Stomach (tissue), 4 donors: ENCODE measurements around the gene FRY.

Experiments used
- CTCF ChIP-seq, 7 experiments: fragments of 450-650 bp in 4 of 7; fragments of 200-600 bp in 3 of 7; sonication (generic) in 3 of 7; IDR thresholded peaks; one replicate each; pipeline ENCODE4 v1.5.1; 2016 to 2019; ENCODE audit warnings: antibody characterized with exemption in 7 of 7, control low read depth in 2 of 7, mild to moderate bottlenecking in 1 of 7
- EP300 ChIP-seq: sonication (generic); formaldehyde crosslinking; IDR thresholded peaks from one replicate; pipeline ENCODE4 v1.6.1; 2017; ENCODE audit warnings: antibody characterized with exemption
- POLR2A ChIP-seq, 4 donors: fragments of 450-650 bp; IDR thresholded peaks; one replicate each; pipeline ENCODE4 v1.6.1; 2016; ENCODE audit warnings: antibody characterized with exemption in 4 of 4, control low read depth in 2 of 4, mild to moderate bottlenecking in 1 of 4, moderate library complexity in 1 of 4

GRCh38 chr13:32201809-32202208 is 170.2 kb downstream of the FRY start:
- no peak for TF ChIP-seq CTCF (IDR thresholded peaks at IDR 0.05)
- TF ChIP-seq POLR2A (IDR thresholded peaks at IDR 0.05) = no peak
- no peak for TF ChIP-seq EP300
